GM12873 (cell line): ENCODE data around the gene XRCC6.

Experiments used
- TF ChIP-seq, protein P1 (sequence below): IDR thresholded peaks from 2 replicates; pipeline ENCODE4 v1.5.1; 2012; ENCODE audit warnings: low read depth, mild to moderate bottlenecking, moderate library complexity, low read length, control low read depth; ENCODE audit not compliant: insufficient read depth; ENCODE audit errors: missing control alignments

XRCC6 gene

DNA sequence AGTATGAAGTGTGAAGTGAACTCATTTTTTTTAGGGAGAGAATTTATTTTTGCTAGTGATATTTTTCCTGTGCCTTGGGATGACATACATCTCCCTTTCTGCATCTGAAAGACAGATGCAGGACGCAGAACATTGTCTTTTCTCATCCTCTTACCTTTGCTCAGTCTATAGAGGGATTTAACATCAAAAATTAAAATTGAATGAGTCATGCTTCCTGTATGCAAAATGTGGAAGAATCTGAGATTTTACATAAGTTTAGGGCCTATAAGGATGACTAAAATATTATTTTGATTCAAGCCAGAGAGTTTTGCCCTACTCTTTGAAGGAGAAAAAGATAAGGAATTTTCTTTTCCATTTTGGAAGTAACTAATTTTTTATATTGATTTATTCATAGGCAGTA lies 27.3 kb downstream of the XRCC6 start:
- TF ChIP-seq, protein P1, sequence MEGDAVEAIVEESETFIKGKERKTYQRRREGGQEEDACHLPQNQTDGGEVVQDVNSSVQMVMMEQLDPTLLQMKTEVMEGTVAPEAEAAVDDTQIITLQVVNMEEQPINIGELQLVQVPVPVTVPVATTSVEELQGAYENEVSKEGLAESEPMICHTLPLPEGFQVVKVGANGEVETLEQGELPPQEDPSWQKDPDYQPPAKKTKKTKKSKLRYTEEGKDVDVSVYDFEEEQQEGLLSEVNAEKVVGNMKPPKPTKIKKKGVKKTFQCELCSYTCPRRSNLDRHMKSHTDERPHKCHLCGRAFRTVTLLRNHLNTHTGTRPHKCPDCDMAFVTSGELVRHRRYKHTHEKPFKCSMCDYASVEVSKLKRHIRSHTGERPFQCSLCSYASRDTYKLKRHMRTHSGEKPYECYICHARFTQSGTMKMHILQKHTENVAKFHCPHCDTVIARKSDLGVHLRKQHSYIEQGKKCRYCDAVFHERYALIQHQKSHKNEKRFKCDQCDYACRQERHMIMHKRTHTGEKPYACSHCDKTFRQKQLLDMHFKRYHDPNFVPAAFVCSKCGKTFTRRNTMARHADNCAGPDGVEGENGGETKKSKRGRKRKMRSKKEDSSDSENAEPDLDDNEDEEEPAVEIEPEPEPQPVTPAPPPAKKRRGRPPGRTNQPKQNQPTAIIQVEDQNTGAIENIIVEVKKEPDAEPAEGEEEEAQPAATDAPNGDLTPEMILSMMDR: no peak

DNA sequence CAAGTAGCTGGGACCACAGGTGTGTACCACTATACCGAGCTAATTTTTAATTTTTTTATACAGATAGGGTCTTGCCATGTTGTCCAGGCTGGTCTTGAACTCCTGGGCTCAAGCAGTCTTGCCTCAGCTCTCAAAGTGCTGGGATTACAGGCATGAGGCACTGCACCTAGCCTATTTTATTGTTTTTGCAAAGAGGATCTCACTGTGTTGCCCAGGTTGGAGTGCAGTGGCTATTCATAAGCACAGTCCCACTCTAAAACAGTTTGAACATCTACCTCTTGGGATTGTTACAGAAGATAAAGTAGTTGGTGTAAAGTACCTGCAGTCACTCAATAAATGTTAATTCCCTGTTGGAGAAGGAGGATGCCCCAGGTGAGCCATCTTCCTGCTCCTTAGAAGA lies 29.1 kb downstream of the XRCC6 start:
- TF ChIP-seq, protein P1: no peak

DNA sequence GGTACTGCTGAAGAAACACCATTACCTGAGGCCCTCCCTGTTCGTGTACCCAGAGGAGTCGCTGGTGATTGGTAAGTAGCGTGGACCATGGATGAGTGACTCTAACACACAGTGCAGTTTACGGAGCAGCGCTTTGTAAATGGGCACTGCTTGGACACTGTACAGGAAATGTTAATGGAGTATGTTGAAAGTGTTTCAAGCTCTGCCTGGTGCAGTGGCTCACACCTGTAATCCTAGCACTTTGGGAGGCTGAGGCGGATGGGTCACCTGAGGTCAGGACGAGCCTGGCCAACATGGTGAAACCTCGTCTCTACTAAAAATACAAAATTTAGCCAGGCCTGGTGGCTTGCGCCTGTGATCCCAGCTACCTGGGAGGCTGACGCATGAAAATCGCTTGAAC lies 29.7 kb downstream of the XRCC6 start:
- TF ChIP-seq, protein P1: no peak

DNA sequence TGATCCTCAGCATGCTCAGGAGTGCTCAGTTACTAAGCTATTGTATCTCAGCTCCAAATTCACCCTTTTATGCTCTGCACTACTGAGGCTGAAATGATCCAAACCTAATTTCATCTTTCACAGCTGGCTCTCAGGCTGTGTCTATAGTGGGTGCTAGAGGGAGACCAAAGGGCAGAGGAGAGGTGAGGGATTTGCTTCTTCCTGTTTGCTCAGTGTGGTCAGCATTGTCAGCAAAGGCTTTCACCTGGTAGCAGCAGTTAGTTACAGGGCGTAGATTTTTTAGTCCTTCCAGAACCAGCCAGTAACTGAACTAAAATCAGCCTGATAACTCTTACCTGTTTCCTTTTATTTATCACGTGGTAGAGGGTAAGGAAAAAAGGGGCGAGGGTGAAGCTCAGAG lies 33.2 kb downstream of the XRCC6 start:
- TF ChIP-seq, protein P1: no peak

DNA sequence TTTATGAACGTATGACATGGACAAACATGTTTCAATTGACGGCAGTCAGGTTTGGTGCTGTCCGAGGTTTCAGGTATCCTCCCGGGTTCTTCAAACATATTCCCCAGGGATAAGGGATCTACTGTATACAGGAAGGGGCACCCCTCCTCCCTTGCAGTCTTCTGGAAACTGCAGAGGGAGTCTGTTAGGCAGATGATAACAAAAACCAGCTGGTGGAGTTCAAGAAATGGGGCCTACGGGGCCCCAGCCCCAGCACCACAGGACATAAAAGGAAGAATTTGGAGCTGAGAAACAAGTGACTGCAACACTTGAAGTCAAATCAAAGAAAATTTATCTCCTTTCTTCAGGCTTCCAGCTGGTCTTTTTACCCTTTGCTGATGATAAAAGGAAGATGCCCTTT lies 35.5 kb downstream of the XRCC6 start:
- TF ChIP-seq, protein P1: no peak

DNA sequence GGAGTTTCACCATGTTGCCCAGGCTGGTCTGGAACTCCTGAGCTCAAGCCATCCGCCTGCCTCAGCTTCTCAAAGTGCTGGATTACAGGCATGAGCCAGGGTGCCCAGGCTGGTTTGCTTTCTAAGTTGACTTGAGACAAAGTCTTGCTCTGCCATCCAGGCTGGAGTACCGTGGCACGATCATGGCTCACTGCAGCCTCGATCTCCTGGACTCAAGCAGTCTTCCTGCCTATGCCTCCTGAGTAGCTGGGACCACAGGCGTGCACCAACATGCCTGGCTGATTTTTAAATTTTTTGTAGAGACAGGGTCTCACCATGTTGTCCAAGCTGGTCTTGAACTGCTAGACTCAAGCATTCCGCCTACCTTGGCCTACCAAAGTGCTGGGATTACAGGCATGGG lies 36.6 kb downstream of the XRCC6 start:
- TF ChIP-seq, protein P1: no peak

DNA sequence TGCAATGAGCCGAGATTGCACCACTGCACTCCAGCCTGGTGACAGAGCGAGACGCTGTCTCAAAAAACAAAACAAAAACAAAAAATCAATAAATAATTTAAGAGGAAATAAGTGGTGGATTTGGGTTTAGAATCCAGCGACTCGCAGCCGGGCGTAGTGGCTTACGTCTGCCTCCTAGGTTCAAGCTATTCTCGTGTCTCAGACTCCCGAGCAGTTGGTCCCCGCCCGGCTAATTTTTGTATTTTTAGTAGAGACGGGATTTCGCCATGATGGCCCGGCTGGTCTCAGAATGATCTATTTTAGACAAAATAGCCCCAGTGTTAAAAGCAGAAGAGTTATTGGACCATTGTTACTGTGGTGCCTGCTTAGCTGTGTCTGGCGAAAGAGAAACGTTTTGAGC lies 37.8 kb downstream of the XRCC6 start:
- TF ChIP-seq, protein P1: no peak
